Measurements from ENCODE around the gene EFCC1. TPM values are rescaled to one million over a fixed set of nuclear protein-coding genes. Genes with fewer than 3 reads are reported as not detected.

EFCC1 gene
- total RNA-seq, 4 donors from 2014 or later: 0.75 to 2.2 (median 1.7) TPM

DNA sequence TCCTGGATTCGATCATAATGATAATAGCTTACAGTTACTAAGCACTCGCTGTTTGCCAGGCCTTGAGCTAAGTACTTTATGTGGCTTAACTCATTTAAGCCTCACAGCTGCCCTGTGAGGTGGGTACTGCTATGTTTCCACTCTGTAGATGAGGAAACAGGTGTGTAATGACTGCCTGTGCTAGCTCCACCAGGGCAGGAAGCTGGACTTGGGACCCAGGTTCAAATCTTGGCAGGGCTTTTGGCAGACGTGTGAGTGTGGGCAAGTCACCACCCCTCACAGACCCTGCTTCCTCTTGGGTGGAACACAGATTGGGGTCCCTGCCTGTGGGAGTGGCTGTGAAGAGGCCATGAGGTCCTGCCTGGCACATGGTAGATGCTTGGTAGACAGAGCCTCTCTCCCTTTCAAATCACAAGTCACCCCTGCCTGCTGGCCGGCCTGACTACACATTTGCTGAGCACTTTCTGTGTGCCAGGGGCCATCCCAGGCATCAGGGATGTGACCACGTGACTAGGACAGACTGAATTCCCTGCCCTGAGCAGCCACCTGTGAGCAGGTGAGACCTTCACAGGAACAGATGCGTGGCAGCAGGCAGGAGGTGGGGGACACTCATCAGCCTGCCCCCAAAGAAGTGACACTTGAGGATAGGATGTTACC, 3.7 kb downstream of the EFCC1 start:
- WGBS, 2 donors (ENCODE audit: low coverage in 1 of 2): 63 to 66% methylated on average over 2 to 6 of the region's 6 CpGs
- in situ Hi-C loops (cut with MboI; ENCODE audit: low pct_ligation_motif_present in 1 of 4, low pct_unique_long_range_greater_than_20kb in 1 of 4, low sequenced_read_pairs in 3 of 4): no loop called here
- peaks cover 13 to 52% (median 41%) of the 10 kb centered on the region in 4 donors for H3K4me1 ChIP-seq
- peaks cover 39% of the 10 kb centered on the region for H3K27me3 ChIP-seq
- no peak overlapping the region for H3K4me3 ChIP-seq
- H3K36me3 ChIP-seq: no peaks in the 10 kb centered on the region
- peak overlapping the region; percentile 49 to 67 (median 62) for H3K27ac ChIP-seq
- no peaks in the 10 kb centered on the region for H3K9me3 ChIP-seq
- TF ChIP-seq, protein P1, sequence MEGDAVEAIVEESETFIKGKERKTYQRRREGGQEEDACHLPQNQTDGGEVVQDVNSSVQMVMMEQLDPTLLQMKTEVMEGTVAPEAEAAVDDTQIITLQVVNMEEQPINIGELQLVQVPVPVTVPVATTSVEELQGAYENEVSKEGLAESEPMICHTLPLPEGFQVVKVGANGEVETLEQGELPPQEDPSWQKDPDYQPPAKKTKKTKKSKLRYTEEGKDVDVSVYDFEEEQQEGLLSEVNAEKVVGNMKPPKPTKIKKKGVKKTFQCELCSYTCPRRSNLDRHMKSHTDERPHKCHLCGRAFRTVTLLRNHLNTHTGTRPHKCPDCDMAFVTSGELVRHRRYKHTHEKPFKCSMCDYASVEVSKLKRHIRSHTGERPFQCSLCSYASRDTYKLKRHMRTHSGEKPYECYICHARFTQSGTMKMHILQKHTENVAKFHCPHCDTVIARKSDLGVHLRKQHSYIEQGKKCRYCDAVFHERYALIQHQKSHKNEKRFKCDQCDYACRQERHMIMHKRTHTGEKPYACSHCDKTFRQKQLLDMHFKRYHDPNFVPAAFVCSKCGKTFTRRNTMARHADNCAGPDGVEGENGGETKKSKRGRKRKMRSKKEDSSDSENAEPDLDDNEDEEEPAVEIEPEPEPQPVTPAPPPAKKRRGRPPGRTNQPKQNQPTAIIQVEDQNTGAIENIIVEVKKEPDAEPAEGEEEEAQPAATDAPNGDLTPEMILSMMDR (IDR thresholded peaks at IDR 0.05): no peak
- TF ChIP-seq EP300 (IDR thresholded peaks at IDR 0.05; ENCODE audit: low read depth): no peak
- TF ChIP-seq POLR2A (IDR thresholded peaks at IDR 0.05): no peak
- TF ChIP-seq POLR2AphosphoS5 (IDR thresholded peaks at IDR 0.05): no peak
- no peak for DNase-seq
- intact Hi-C loops (cut with DNase I; ENCODE audit: low total_unique reads): no loop called here

DNA sequence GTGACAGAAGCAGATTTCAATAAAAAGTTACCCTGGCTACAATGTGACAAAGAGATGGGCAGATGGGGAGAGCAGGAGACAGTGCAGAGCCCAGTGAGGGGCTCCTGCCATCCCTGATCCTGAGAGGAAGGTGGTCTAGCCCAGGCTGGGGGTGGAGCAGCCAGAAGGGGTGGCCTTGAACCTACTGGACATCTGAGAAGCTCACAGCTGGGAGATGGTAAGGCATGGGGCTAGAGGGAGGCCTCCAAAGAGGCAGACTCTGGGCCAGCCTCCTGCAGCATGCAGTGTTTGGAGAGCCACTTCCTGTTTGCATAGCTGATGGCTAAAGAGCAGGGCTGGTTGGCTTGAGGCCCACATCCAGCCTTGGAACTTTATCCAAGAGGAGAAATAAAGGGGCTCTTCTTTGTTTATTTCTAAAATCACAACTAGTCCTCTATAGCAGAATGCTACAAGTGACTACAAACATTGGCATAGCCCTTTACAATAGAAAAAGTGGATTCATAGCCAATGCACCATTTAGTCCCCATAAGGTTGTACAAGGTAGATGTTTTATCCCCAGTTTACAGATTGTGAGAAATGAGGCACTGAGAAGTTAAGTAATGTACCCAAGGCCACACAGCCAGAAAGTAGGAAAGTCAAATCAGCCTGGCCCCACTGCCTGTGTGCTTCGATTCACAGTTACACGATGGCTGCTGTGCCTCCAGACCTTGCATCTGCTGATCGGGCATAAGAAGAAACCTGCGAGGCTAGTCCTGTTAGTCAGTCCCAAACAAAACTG, 4.6 kb downstream of the EFCC1 start:
- H3K36me3 ChIP-seq: no peaks in the 10 kb centered on the region
- TF ChIP-seq POLR2AphosphoS5 (IDR thresholded peaks at IDR 0.05) (peak in 1 of 3 donors; percentile 24), POLR2A (IDR thresholded peaks at IDR 0.05) (no peak), EP300 (IDR thresholded peaks at IDR 0.05; ENCODE audit: low read depth) (no peak)
- peak; percentile 48 for DNase-seq
- peaks cover 30% of the 10 kb centered on the region for H3K27me3 ChIP-seq
- intact Hi-C loops (cut with DNase I; ENCODE audit: low total_unique reads): no loop called here
- H3K4me3 ChIP-seq: no peak overlapping the region
- 95% methylated on average over 4 of the region's 4 CpGs; no CpG with 5 or more reads in 1 of the 2 donors for WGBS, 2 donors (ENCODE audit: low coverage in 1 of 2)
- H3K9me3 ChIP-seq: no peaks in the 10 kb centered on the region
- in situ Hi-C loops (cut with MboI; ENCODE audit: low pct_ligation_motif_present in 1 of 4, low pct_unique_long_range_greater_than_20kb in 1 of 4, low sequenced_read_pairs in 3 of 4): no loop called here
- H3K4me1 ChIP-seq: peaks cover 13 to 48% (median 40%) of the 10 kb centered on the region in 4 donors
- H3K27ac ChIP-seq: peak overlapping the region; percentile 49 to 67 (median 62)

DNA sequence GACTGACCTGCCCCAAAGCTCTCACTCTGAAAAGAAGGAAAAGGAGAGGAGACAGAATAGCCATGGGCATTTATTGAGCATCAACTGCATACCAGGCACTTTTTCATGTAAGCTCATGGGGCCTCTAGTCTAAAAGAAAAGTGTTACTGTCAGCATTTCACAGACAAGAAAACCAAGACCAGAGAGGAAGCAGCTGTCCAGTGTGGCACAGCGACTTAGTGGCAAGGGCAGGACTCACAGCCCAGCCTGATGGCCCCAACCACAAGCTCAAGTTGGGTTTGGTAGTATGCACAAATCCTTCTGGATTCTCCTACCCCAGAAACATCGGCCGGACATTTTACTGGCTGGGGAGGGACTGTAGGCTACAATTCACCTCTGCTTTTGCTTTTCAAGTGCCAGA, 5.8 kb downstream of the EFCC1 start:
- H3K4me1 ChIP-seq: peaks cover 4 to 36% (median 29%) of the 10 kb centered on the region in 4 donors
- TF ChIP-seq POLR2A (IDR thresholded peaks at IDR 0.05): no peak
- no peak for TF ChIP-seq EP300 (IDR thresholded peaks at IDR 0.05; ENCODE audit: low read depth)
- TF ChIP-seq, protein P1 (IDR thresholded peaks at IDR 0.05): no peak
- TF ChIP-seq POLR2AphosphoS5 (IDR thresholded peaks at IDR 0.05): no peak
- H3K27ac ChIP-seq: peak overlapping the region in 2 of 4 donors; percentile 22 to 59
- peaks cover 18% of the 10 kb centered on the region for H3K27me3 ChIP-seq
- in situ Hi-C loops (cut with MboI; ENCODE audit: low pct_ligation_motif_present in 1 of 4, low pct_unique_long_range_greater_than_20kb in 1 of 4, low sequenced_read_pairs in 3 of 4): no loop called here
- no peaks in the 10 kb centered on the region for H3K36me3 ChIP-seq
- no peak overlapping the region for H3K4me3 ChIP-seq
- no peak for DNase-seq
- whole genome bisulfite sequencing, 2 donors (ENCODE audit: low coverage in 1 of 2): 80% methylated on average over 3 of the region's 3 CpGs; no CpG with 5 or more reads in 1 of the 2 donors
- intact Hi-C loops (cut with DNase I; ENCODE audit: low total_unique reads): no loop called here
- no peaks in the 10 kb centered on the region for H3K9me3 ChIP-seq

DNA sequence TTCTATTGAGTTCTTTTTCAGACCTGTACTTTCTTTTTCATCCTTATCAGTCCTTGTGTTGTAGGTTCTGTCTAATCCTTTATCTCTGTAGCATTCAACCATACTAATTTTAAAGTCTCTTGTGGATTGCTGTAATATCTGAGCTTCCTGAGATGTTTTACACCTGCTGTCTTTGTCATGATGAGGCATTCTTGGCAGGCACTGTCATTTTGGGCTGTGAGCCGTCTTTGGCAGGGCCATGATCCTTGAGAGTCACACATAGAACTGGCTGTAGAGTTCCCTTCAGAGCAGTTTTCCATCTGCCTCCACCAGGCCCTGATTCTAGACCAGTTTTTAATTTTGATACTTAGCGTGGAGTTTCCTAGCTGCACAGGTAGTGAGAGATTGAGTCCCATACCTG, 6.7 kb downstream of the EFCC1 start:
- TF ChIP-seq, protein P1 (IDR thresholded peaks at IDR 0.05): no peak
- TF ChIP-seq EP300 (IDR thresholded peaks at IDR 0.05; ENCODE audit: low read depth): no peak
- no peak for TF ChIP-seq POLR2A (IDR thresholded peaks at IDR 0.05)
- no peak for TF ChIP-seq POLR2AphosphoS5 (IDR thresholded peaks at IDR 0.05)
- WGBS, 2 donors (ENCODE audit: low coverage in 1 of 2): 86% methylated on average over 2 of the region's 2 CpGs; no CpG with 5 or more reads in 1 of the 2 donors
- Histone ChIP-seq H3K27me3 (peaks cover 9% of the 10 kb centered on the region), H3K9me3 (no peaks in the 10 kb centered on the region), H3K27ac (peak overlapping the region in 2 of 4 donors; percentile 22 to 59), H3K4me3 (no peak overlapping the region), H3K4me1 (peaks cover 4 to 32% (median 25%) of the 10 kb centered on the region in 4 donors), H3K36me3 (no peaks in the 10 kb centered on the region)
- DNase-seq: no peak
- in situ Hi-C loops (cut with MboI; ENCODE audit: low pct_ligation_motif_present in 1 of 4, low pct_unique_long_range_greater_than_20kb in 1 of 4, low sequenced_read_pairs in 3 of 4) (no loop called here), intact Hi-C loops (cut with DNase I; ENCODE audit: low total_unique reads) (no loop called here)

Measured in transverse colon (tissue), 4 donors.